Activated naive CD8-positive, alpha-beta T cell treated with anti-CD3 and anti-CD28 coated beads for 36 hours (primary cell): ENCODE results near the gene FAM193A. TPM values are rescaled to one million over a fixed set of nuclear protein-coding genes. Genes with fewer than 3 reads are reported as not detected.
"Not testable (repeated sequence)": the region's sequence is repeated elsewhere in the genome, so short reads cannot be mapped to it uniquely, and the experiment has no call there.

Experiments
- DNase-seq: peaks from one replicate; pipeline ENCODE4 v3.0.0; 2021
- H3K27ac Mint-ChIP-seq: one replicate; pipeline ENCODE4 v1.8.0; 2022; ENCODE audit warnings: mild to moderate bottlenecking, moderate library complexity, mixed read lengths
- H3K27me3 Mint-ChIP-seq: one replicate; pipeline ENCODE4 v1.8.0; 2022; ENCODE audit warnings: mild to moderate bottlenecking, mixed read lengths
- H3K36me3 Mint-ChIP-seq: one replicate; pipeline ENCODE4 v1.8.0; 2021; ENCODE audit warnings: mild to moderate bottlenecking, mixed read lengths
- H3K4me1 Mint-ChIP-seq: one replicate; pipeline ENCODE4 v1.8.0; 2021; ENCODE audit warnings: mixed read lengths
- H3K4me3 Mint-ChIP-seq: one replicate; pipeline ENCODE4 v1.8.0; 2022; ENCODE audit warnings: mild to moderate bottlenecking, moderate library complexity, mixed read lengths
- H3K9me3 Mint-ChIP-seq: one replicate; pipeline ENCODE4 v1.8.0; 2022; ENCODE audit warnings: mixed read lengths
- total RNA-seq, 2 experiments: library from RNA; stranded (reverse); gene quantifications; one replicate each; pipeline ENCODE4 v1.2.3, GENCODE V29; 2021

Gene FAM193A
- total RNA-seq, 2 experiments from 2014 or later = 18.9 TPM

GRCh38 chr4:2714061-2714770 lies 177.8 kb downstream of the FAM193A start:
- Mint-ChIP-seq H3K27ac (peak overlapping the region; percentile 86), H3K4me3 (peak overlapping the region; percentile 30), H3K4me1 (peaks cover 22% of the 10 kb centered on the region), H3K9me3 (peaks cover 2% of the 10 kb centered on the region), H3K27me3 (no peaks in the 10 kb centered on the region), H3K36me3 (peaks cover 20% of the 10 kb centered on the region)
- DNase-seq = peak; percentile 26

- Mint-ChIP-seq H3K4me1 (peaks cover 22% of the 10 kb centered on the region), H3K36me3 (peaks cover 20% of the 10 kb centered on the region), H3K27ac (no peak overlapping the region), H3K27me3 (no peaks in the 10 kb centered on the region), H3K4me3 (no peak overlapping the region), H3K9me3 (peaks cover 2% of the 10 kb centered on the region)
- no peak for DNase-seq
Measured at GRCh38 chr4:2714918-2715317, 178.5 kb downstream of the FAM193A start.

DNA sequence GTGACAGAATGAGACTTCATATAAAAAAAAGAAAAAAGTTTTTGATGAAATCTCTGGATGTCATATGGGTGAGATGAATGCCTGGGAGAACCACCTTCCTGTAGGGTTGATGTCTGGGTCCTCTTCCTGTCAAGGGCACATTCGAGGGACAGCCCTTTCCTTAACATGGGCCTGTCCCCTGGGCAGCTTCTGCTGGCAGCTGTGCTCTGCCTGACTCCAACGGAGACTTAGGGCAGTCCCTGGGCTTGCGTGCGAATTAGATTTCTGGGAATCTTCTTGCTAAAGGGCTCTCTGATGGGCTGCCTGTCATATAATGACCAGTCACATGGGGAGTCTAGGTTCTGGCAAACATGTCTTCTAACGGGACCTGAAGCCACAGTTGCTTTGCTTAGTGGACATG lies 179.0 kb downstream of the FAM193A start:
- Mint-ChIP-seq H3K4me3 (no peak overlapping the region), H3K36me3 (peaks cover 23% of the 10 kb centered on the region), H3K27me3 (no peaks in the 10 kb centered on the region), H3K9me3 (peaks cover 2% of the 10 kb centered on the region), H3K4me1 (peaks cover 22% of the 10 kb centered on the region), H3K27ac (peak overlapping the region; percentile 0)
- DNase-seq = no peak

GRCh38 chr4:2716236-2716635 lies 179.8 kb downstream of the FAM193A start:
- peaks cover 22% of the 10 kb centered on the region for H3K4me1 Mint-ChIP-seq
- no peak overlapping the region for H3K27ac Mint-ChIP-seq
- no peaks in the 10 kb centered on the region for H3K27me3 Mint-ChIP-seq
- H3K9me3 Mint-ChIP-seq = peaks cover 2% of the 10 kb centered on the region
- no peak for DNase-seq
- H3K36me3 Mint-ChIP-seq = peaks cover 23% of the 10 kb centered on the region
- no peak overlapping the region for H3K4me3 Mint-ChIP-seq

- H3K36me3 Mint-ChIP-seq = peaks cover 16% of the 10 kb centered on the region
- DNase-seq = no peak
Measured at GRCh38 chr4:2721586-2721985, 185.1 kb downstream of the FAM193A start.

GRCh38 chr4:2722033-2722432 lies 185.6 kb downstream of the FAM193A start:
- no peaks in the 10 kb centered on the region for H3K9me3 Mint-ChIP-seq
- DNase-seq = no peak
- peaks cover 16% of the 10 kb centered on the region for H3K36me3 Mint-ChIP-seq
- peak overlapping the region; percentile 4 for H3K27ac Mint-ChIP-seq
- no peaks in the 10 kb centered on the region for H3K27me3 Mint-ChIP-seq
- peaks cover 14% of the 10 kb centered on the region for H3K4me1 Mint-ChIP-seq
- no peak overlapping the region for H3K4me3 Mint-ChIP-seq

More at GRCh38 chr4:2721586-2721985, 185.1 kb downstream of the FAM193A start:
- Mint-ChIP-seq H3K4me1 (peaks cover 14% of the 10 kb centered on the region), H3K4me3 (no peak overlapping the region), H3K9me3 (no peaks in the 10 kb centered on the region), H3K27ac (no peak overlapping the region), H3K27me3 (no peaks in the 10 kb centered on the region)

- no peak overlapping the region for H3K4me3 Mint-ChIP-seq
- H3K4me1 Mint-ChIP-seq = peaks cover 14% of the 10 kb centered on the region
- H3K27me3 Mint-ChIP-seq = no peaks in the 10 kb centered on the region
- no peak for DNase-seq
- H3K36me3 Mint-ChIP-seq = peaks cover 13% of the 10 kb centered on the region
- no peaks in the 10 kb centered on the region for H3K9me3 Mint-ChIP-seq
- no peak overlapping the region for H3K27ac Mint-ChIP-seq
Measured at GRCh38 chr4:2723751-2724150, 187.3 kb downstream of the FAM193A start.

GRCh38 chr4:2725380-2725779 lies 188.9 kb downstream of the FAM193A start:
- Mint-ChIP-seq H3K36me3 (peaks cover 7% of the 10 kb centered on the region), H3K4me3 (no peak overlapping the region), H3K27me3 (no peaks in the 10 kb centered on the region), H3K9me3 (no peaks in the 10 kb centered on the region), H3K27ac (no peak overlapping the region), H3K4me1 (peaks cover 14% of the 10 kb centered on the region)
- no peak for DNase-seq

- H3K4me1 Mint-ChIP-seq = peaks cover 14% of the 10 kb centered on the region
- not testable (repeated sequence) for H3K27ac Mint-ChIP-seq, H3K36me3 Mint-ChIP-seq, H3K4me3 Mint-ChIP-seq, H3K9me3 Mint-ChIP-seq, DNase-seq, H3K27me3 Mint-ChIP-seq
Measured at GRCh38 chr4:2726881-2727280, 190.4 kb downstream of the FAM193A start.

GRCh38 chr4:2728221-2728620 lies 191.8 kb downstream of the FAM193A start:
- H3K9me3 Mint-ChIP-seq = no peaks in the 10 kb centered on the region
- no peak for DNase-seq
- H3K4me3 Mint-ChIP-seq = no peak overlapping the region
- H3K27me3 Mint-ChIP-seq = no peaks in the 10 kb centered on the region
- peaks cover 8% of the 10 kb centered on the region for H3K36me3 Mint-ChIP-seq
- H3K27ac Mint-ChIP-seq = no peak overlapping the region
- peaks cover 8% of the 10 kb centered on the region for H3K4me1 Mint-ChIP-seq

- H3K4me3 Mint-ChIP-seq = no peak overlapping the region
- no peak for DNase-seq
- H3K36me3 Mint-ChIP-seq = peaks cover 8% of the 10 kb centered on the region
- H3K4me1 Mint-ChIP-seq = peaks cover 6% of the 10 kb centered on the region
- no peaks in the 10 kb centered on the region for H3K27me3 Mint-ChIP-seq
- no peak overlapping the region for H3K27ac Mint-ChIP-seq
- no peaks in the 10 kb centered on the region for H3K9me3 Mint-ChIP-seq
Measured at GRCh38 chr4:2728806-2729532, 192.5 kb downstream of the FAM193A start.

- Mint-ChIP-seq H3K36me3 (peaks cover 8% of the 10 kb centered on the region), H3K27me3 (no peaks in the 10 kb centered on the region), H3K4me3 (no peak overlapping the region), H3K9me3 (no peaks in the 10 kb centered on the region), H3K4me1 (peaks cover 1% of the 10 kb centered on the region), H3K27ac (no peak overlapping the region)
- no peak for DNase-seq
Measured at GRCh38 chr4:2729533-2729875, 193.1 kb downstream of the FAM193A start.

- Mint-ChIP-seq H3K9me3 (peaks cover 7% of the 10 kb centered on the region), H3K4me3 (no peak overlapping the region), H3K27me3 (no peaks in the 10 kb centered on the region), H3K4me1 (no peaks in the 10 kb centered on the region), H3K36me3 (peaks cover 22% of the 10 kb centered on the region), H3K27ac (no peak overlapping the region)
- no peak for DNase-seq
Measured at GRCh38 chr4:2731907-2732317, 195.5 kb downstream of the FAM193A start.

GRCh38 chr4:2732526-2732925 lies 196.1 kb downstream of the FAM193A start:
- Mint-ChIP-seq H3K9me3 (peaks cover 7% of the 10 kb centered on the region), H3K36me3 (peaks cover 23% of the 10 kb centered on the region), H3K4me1 (no peaks in the 10 kb centered on the region), H3K4me3 (no peak overlapping the region), H3K27ac (no peak overlapping the region), H3K27me3 (no peaks in the 10 kb centered on the region)
- no peak for DNase-seq

DNA sequence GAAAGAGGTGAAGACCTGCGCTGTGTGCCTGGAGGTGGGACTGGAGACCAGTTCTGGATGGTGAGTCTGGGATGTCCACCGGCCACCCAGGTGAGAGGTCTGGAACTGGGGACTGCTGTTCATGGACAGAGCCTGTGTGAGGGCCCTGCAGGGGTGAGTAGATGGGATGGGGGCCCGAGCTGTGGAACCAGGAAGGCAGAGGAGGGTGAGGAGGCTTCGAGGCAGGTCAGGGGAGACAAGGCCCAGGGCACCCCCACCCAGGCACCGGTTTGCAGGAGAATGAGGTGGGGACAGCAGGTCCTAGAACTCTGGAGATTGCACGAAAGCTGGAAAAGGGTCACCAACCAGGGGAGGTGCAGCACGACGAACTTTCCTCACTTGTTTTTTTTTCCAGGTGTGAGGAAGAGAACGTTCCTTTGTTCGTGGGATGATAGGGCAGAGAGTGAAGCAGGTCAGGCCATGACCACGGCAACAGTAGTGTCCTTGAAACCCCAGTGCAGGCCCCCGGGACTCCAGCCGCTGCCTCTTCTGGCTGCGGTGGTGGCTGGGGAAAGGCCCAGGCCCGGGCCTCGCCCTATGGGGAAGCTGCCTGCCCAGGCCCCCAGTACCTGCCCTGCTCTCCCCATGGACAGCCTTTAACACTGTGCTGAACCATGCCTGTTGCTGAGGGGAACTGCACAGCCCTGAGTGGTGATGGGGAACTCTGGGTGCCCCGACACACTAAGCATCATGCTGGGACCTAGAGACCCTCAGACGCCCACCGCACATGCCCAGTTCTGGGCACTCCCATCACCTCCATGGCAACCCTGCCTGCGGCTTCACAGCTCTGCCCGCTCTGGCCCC lies 196.8 kb downstream of the FAM193A start:
- no peak for DNase-seq
- Mint-ChIP-seq H3K4me1 (no peaks in the 10 kb centered on the region), H3K9me3 (peaks cover 7% of the 10 kb centered on the region), H3K27me3 (no peaks in the 10 kb centered on the region), H3K27ac (peak overlapping the region; percentile 15), H3K36me3 (peaks cover 24% of the 10 kb centered on the region), H3K4me3 (no peak overlapping the region)
